Esophagus squamous epithelium (tissue), 5 donors: ENCODE measurements around the gene MTERF2. TPM values are rescaled to one million over a fixed set of nuclear protein-coding genes. Genes with fewer than 3 reads are reported as not detected.

Experiments used
- DNase-seq: peaks from one replicate; lab custom pipeline; 2025; lab: John Stamatoyannopoulos, UW
- H3K27ac ChIP-seq, 4 donors: fragments of 200-600 bp; sonication (generic); one replicate each; pipeline ENCODE4 v1.5.1; 2016 to 2019; ENCODE audit warnings: mild to moderate bottlenecking in 1 of 4
- H3K27me3 ChIP-seq, 4 donors: fragments of 200-600 bp; sonication (generic); 1 replicate in 3 of 4; 2 replicates in 1 of 4; pipeline versions ENCODE4 v1.5.1 to v1.6.0; 2017 to 2021; ENCODE audit warnings: antibody characterized with exemption in 1 of 4
- H3K36me3 ChIP-seq, 3 donors: fragments of 200-600 bp; sonication (generic); one replicate each; pipeline ENCODE4 v1.5.1; 2016 to 2019
- H3K4me1 ChIP-seq, 3 donors: fragments of 200-600 bp; sonication (generic); one replicate each; pipeline ENCODE4 v1.5.1; 2017 to 2019
- H3K4me3 ChIP-seq, 4 donors: fragments of 200-600 bp; sonication (generic); 1 replicate in 3 of 4; 2 replicates in 1 of 4; pipeline ENCODE4 v1.5.1; 2016 to 2019; ENCODE audit warnings: mild to moderate bottlenecking in 2 of 4, moderate library complexity in 1 of 4
- H3K9me3 ChIP-seq, 3 donors: fragments of 200-600 bp; sonication (generic); one replicate each; pipeline ENCODE4 v1.5.1; 2016 to 2019
- CTCF ChIP-seq, 6 experiments: fragments of 450-650 bp in 4 of 6; fragments of 200-600 bp in 2 of 6; sonication (generic) in 2 of 6; IDR thresholded peaks; one replicate each; pipeline ENCODE4 v1.5.1; 2016 to 2019; ENCODE audit warnings: antibody characterized with exemption in 6 of 6, mild to moderate bottlenecking in 4 of 6, moderate library complexity in 4 of 6
- POLR2A ChIP-seq, 4 donors: fragments of 450-650 bp; IDR thresholded peaks; one replicate each; pipeline ENCODE4 v1.6.1; 2017; ENCODE audit warnings: antibody characterized with exemption in 4 of 4, mild to moderate bottlenecking in 4 of 4, moderate library complexity in 3 of 4
- WGBS, 2 donors: methylation state at CpG; one replicate each; pipeline ENCODE4 v1.1.5; 2018; 5-methylcytosine and 5-hydroxymethylcytosine counted together
- intact Hi-C: fragments of 100-400 bp; cut with DNase I; formaldehyde crosslinking; loops from one replicate; pipeline ENCODE4 v1.15.0; 2022
- total RNA-seq, 4 donors: library from RNA; depleted of rRNA; stranded (reverse); fragments of >200 nt; gene quantifications; one replicate each; pipeline ENCODE4 v1.1.0, GENCODE V29; 2016
- donor health status: DM: yes; HTN: yes; CAD: no.

Gene MTERF2
- total RNA-seq, 4 donors from 2014 or later: 2.7 to 9.5 (median 4.2) TPM

GRCh38 chr12:106994579-106995220 lies 7.8 kb upstream of the MTERF2 start:
- WGBS, 2 donors: 47 to 53% methylated on average over 2 of the region's 2 CpGs
- no peak overlapping the region for H3K4me3 ChIP-seq
- peak overlapping the region in 2 of 4 donors; percentile 22 to 26 for H3K27ac ChIP-seq
- TF ChIP-seq POLR2A (IDR thresholded peaks at IDR 0.05) (no peak), CTCF (IDR thresholded peaks at IDR 0.05) (no peak)
- H3K27me3 ChIP-seq: no peaks in the 10 kb centered on the region
- intact Hi-C loops: no loop called here
- peaks cover 0 to 31% (median 0%) of the 10 kb centered on the region in 3 donors for H3K36me3 ChIP-seq
- DNase-seq: no peak
- H3K4me1 ChIP-seq: peaks cover 0 to 2% (median 0%) of the 10 kb centered on the region in 3 donors
- H3K9me3 ChIP-seq: no peaks in the 10 kb centered on the region

GRCh38 chr12:106987846-106988245 lies 900 bp upstream of the MTERF2 start:
- TF ChIP-seq CTCF (IDR thresholded peaks at IDR 0.05): no peak
- no peak for TF ChIP-seq POLR2A (IDR thresholded peaks at IDR 0.05)
- H3K27ac ChIP-seq: peak overlapping the region in 3 of 4 donors; percentile 94 to 96 (median 94)
- H3K4me3 ChIP-seq: peak overlapping the region in 1 of 4 donors; percentile 89
- DNase-seq: no peak
- peaks cover 0 to 15% (median 0%) of the 10 kb centered on the region in 3 donors for H3K36me3 ChIP-seq
- peaks cover 0 to 38% (median 11%) of the 10 kb centered on the region in 3 donors for H3K4me1 ChIP-seq
- H3K9me3 ChIP-seq: no peaks in the 10 kb centered on the region
- H3K27me3 ChIP-seq: no peaks in the 10 kb centered on the region
- WGBS, 2 donors: 54 to 60% methylated on average over 5 to 6 of the region's 6 CpGs
- intact Hi-C loops: no loop called here

- no peak for DNase-seq
- H3K4me1 ChIP-seq: peaks cover 0 to 48% (median 11%) of the 10 kb centered on the region in 3 donors
- peak overlapping the region; percentile 64 to 92 (median 77) for H3K4me3 ChIP-seq
- WGBS, 2 donors: 14 to 15% methylated on average over 4 of the region's 4 CpGs
- peaks cover 0 to 15% (median 0%) of the 10 kb centered on the region in 3 donors for H3K36me3 ChIP-seq
- H3K27ac ChIP-seq: peak overlapping the region; percentile 81 to 96 (median 94)
- intact Hi-C loops: no loop called here
- TF ChIP-seq CTCF (IDR thresholded peaks at IDR 0.05) (no peak), POLR2A (IDR thresholded peaks at IDR 0.05) (no peak)
- no peaks in the 10 kb centered on the region for H3K9me3 ChIP-seq
- no peaks in the 10 kb centered on the region for H3K27me3 ChIP-seq
Observed at GRCh38 chr12:106986135-106986534, 811 bp downstream of the MTERF2 start.

- intact Hi-C loops: no loop called here
- Histone ChIP-seq H3K4me3 (peak overlapping the region in 2 of 4 donors; percentile 64 to 89), H3K36me3 (peaks cover 0 to 15% (median 0%) of the 10 kb centered on the region in 3 donors), H3K27ac (no peak overlapping the region), H3K27me3 (no peaks in the 10 kb centered on the region), H3K4me1 (peaks cover 0 to 48% (median 11%) of the 10 kb centered on the region in 3 donors), H3K9me3 (no peaks in the 10 kb centered on the region)
- WGBS, 2 donors: 90 to 96% methylated on average over 5 of the region's 5 CpGs
- TF ChIP-seq POLR2A (IDR thresholded peaks at IDR 0.05) (no peak), CTCF (IDR thresholded peaks at IDR 0.05) (no peak)
- no peak for DNase-seq
Observed at GRCh38 chr12:106985479-106985878, 1.5 kb downstream of the MTERF2 start.

GRCh38 chr12:106984588-106985137 lies 2.3 kb downstream of the MTERF2 start:
- Histone ChIP-seq H3K36me3 (peaks cover 0 to 15% (median 0%) of the 10 kb centered on the region in 3 donors), H3K27ac (no peak overlapping the region), H3K4me3 (no peak overlapping the region), H3K27me3 (no peaks in the 10 kb centered on the region), H3K9me3 (no peaks in the 10 kb centered on the region), H3K4me1 (peaks cover 0 to 46% (median 11%) of the 10 kb centered on the region in 3 donors)
- DNase-seq: no peak
- intact Hi-C loops: no loop called here
- WGBS, 2 donors: 90 to 94% methylated on average over 6 of the region's 6 CpGs
- TF ChIP-seq POLR2A (IDR thresholded peaks at IDR 0.05) (no peak), CTCF (IDR thresholded peaks at IDR 0.05) (no peak)
